Activated CD4-positive, alpha-beta T cell treated with anti-CD3 and anti-CD28 coated beads for 36 hours (primary cell): ENCODE data around the gene RYR2. TPM values are rescaled to one million over a fixed set of nuclear protein-coding genes. Genes with fewer than 3 reads are reported as not detected.

Experiments used
- ATAC-seq: fragments of 200-7000 bp; cut with Tn5 transposase; one replicate; pipeline ENCODE4 v1.10.0; 2021; ENCODE audit warnings: mild to moderate bottlenecking, moderate library complexity
- CTCF ChIA-PET: fragments of 350-600 bp; sonication (Branson Sonifier 250); formaldehyde crosslinking; loops from one replicate; lab custom pipeline; 2021; ENCODE audit warnings: antibody characterized with exemption; lab: Charles Lee
- POLR2A ChIA-PET: fragments of 350-600 bp; sonication (Branson Sonifier 250); formaldehyde crosslinking; loops from one replicate; lab custom pipeline; 2021; ENCODE audit warnings: antibody characterized with exemption, inconsistent platforms; lab: Charles Lee
- DNase-seq: peaks from one replicate; pipeline ENCODE4 v3.0.0-alpha.2; 2020
- H3K27ac Mint-ChIP-seq: one replicate; pipeline ENCODE4 v1.8.0; 2021; ENCODE audit warnings: mixed read lengths
- H3K27me3 Mint-ChIP-seq: one replicate; pipeline ENCODE4 v1.8.0; 2021; ENCODE audit warnings: mixed read lengths
- H3K36me3 Mint-ChIP-seq: one replicate; pipeline ENCODE4 v1.8.0; 2021; ENCODE audit warnings: low read depth, mixed read lengths
- H3K4me1 Mint-ChIP-seq: one replicate; pipeline ENCODE4 v1.8.0; 2021; ENCODE audit warnings: mixed read lengths
- H3K4me3 Mint-ChIP-seq: one replicate; pipeline ENCODE4 v1.8.0; 2021; ENCODE audit warnings: mild to moderate bottlenecking, moderate library complexity, mixed read lengths
- H3K9me3 Mint-ChIP-seq: one replicate; pipeline ENCODE4 v1.8.0; 2021; ENCODE audit warnings: low read depth, mixed read lengths
- intact Hi-C, 2 experiments: fragments of 100-400 bp; cut with DNase I in 1 of 2; cut with micrococcal nuclease in 1 of 2; formaldehyde crosslinking; loops; one replicate each; pipeline versions ENCODE4 v1.14.2 to v1.15.1; 2022 to 2024; cut with DNase I, micrococcal nuclease
- total RNA-seq, 2 experiments: library from RNA; stranded (reverse); gene quantifications; one replicate each; pipeline ENCODE4 v1.2.3, GENCODE V29; 2021

The RYR2 gene
- total RNA-seq, 2 experiments from 2014 or later: 0.04 to 0.05 TPM

DNA sequence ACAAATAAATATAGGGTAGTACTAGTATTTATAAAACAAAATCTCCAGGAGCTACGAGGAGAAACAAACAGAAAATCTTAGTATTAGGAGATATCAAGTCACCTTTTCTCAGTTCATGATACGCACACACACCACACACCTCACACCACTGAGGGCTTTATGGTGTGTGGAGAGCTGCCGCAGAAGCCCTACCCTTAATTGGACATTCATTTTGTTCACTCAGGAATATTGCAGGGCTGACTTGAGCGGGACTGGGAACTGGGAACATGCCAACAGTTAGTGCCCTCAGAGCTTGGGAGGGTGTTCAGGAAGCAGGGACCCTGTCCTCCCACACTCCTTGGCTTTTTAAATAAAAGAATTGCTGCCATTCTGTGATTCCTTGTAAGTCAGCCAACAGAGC, 386.8 kb downstream of the RYR2 start:
- H3K9me3 Mint-ChIP-seq: no peaks in the 10 kb centered on the region
- H3K27ac Mint-ChIP-seq: no peak overlapping the region
- ATAC-seq: no peak
- no peak overlapping the region for H3K4me3 Mint-ChIP-seq
- DNase-seq: no peak
- intact Hi-C loops: no loop called here
- ChIA-PET POLR2A (interaction anchor here (0.6 kb wide), 1 partner anchor 311 kb away, joined by 5 read pairs; no protein-coding TSS in a partner anchor), CTCF (no interaction called here)
- H3K36me3 Mint-ChIP-seq: no peaks in the 10 kb centered on the region
- peaks cover 4% of the 10 kb centered on the region for H3K27me3 Mint-ChIP-seq
- no peaks in the 10 kb centered on the region for H3K4me1 Mint-ChIP-seq

DNA sequence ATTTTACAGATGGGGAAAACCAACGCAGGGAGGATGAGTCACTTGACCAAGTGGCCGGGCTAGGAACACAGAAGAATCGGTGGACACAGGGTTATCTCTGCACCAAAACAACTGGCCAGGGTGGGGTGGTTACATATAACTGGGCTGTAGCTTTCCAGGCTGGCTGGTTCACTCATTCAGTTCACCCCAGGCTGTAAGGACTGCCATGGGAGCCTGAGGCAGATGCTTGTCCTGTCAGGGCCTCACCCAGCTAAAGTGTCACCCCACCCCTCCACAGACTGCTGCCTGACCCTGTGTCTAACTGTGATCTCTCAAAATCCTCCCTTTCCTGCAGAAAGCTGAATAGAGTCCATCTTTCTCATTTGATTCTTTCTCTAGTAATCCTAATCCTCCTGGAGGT, 387.3 kb downstream of the RYR2 start:
- H3K4me3 Mint-ChIP-seq: no peak overlapping the region
- ATAC-seq (no peak), DNase-seq (no peak)
- intact Hi-C loops: no loop called here
- H3K9me3 Mint-ChIP-seq: no peaks in the 10 kb centered on the region
- no peaks in the 10 kb centered on the region for H3K4me1 Mint-ChIP-seq
- POLR2A ChIA-PET: interaction anchor here (0.6 kb wide), 1 partner anchor 311 kb away, joined by 5 read pairs; no protein-coding TSS in a partner anchor
- peaks cover 4% of the 10 kb centered on the region for H3K27me3 Mint-ChIP-seq
- no peaks in the 10 kb centered on the region for H3K36me3 Mint-ChIP-seq
- H3K27ac Mint-ChIP-seq: no peak overlapping the region
- CTCF ChIA-PET: no interaction called here

DNA sequence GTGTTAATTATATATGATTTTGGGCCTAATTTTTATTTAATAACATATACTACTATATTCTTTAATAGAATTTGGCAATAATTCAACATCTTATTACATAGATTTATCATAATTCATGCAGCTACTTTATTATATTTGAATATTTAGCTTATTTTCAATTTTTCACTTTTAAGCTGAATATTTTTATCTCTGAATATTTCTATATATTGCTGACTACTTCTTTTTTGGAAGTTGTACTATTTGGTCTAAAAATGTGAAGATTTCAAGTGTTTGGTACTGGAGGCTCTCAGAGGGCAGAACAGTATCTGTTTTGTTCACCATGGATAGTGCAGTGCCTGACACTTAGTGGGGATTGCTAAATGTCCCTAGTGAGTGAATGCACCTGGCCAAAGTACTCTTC, 389.5 kb downstream of the RYR2 start:
- no peak overlapping the region for H3K27ac Mint-ChIP-seq
- H3K27me3 Mint-ChIP-seq: peaks cover 2% of the 10 kb centered on the region
- H3K4me1 Mint-ChIP-seq: no peaks in the 10 kb centered on the region
- no peak for DNase-seq
- no peaks in the 10 kb centered on the region for H3K9me3 Mint-ChIP-seq
- no peaks in the 10 kb centered on the region for H3K36me3 Mint-ChIP-seq
- H3K4me3 Mint-ChIP-seq: no peak overlapping the region
- POLR2A ChIA-PET: no interaction called here
- CTCF ChIA-PET: interaction anchor here (0.6 to 0.9 kb wide), 2 partner anchors 13 to 15 kb away, joined by 3 read pairs; no protein-coding TSS in a partner anchor
- intact Hi-C loops: no loop called here
- no peak for ATAC-seq

DNA sequence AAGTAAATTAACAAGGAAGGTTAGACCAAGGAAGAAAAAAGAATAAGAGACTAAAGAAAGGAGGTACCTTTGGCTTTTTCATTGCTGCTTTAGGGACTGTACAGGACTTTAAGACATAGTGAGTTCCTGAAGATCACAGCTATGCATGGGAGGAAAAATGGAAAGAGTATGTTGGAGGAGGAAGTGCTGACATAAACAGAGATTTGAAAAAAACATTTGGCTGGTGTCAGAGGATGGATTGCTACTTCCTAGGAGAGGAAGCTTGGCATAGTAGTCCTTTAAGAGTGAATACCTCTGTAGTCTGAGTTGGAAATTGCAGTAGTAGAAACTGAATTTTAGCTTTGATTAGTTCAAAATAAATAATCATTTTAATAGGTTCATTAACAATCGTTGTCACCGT, 398.4 kb downstream of the RYR2 start:
- no peak for ATAC-seq
- no peaks in the 10 kb centered on the region for H3K36me3 Mint-ChIP-seq
- no peaks in the 10 kb centered on the region for H3K27me3 Mint-ChIP-seq
- CTCF ChIA-PET: no interaction called here
- H3K9me3 Mint-ChIP-seq: no peaks in the 10 kb centered on the region
- intact Hi-C loops: no loop called here
- no peak for DNase-seq
- no peak overlapping the region for H3K27ac Mint-ChIP-seq
- no peaks in the 10 kb centered on the region for H3K4me1 Mint-ChIP-seq
- H3K4me3 Mint-ChIP-seq: no peak overlapping the region
- POLR2A ChIA-PET: no interaction called here

DNA sequence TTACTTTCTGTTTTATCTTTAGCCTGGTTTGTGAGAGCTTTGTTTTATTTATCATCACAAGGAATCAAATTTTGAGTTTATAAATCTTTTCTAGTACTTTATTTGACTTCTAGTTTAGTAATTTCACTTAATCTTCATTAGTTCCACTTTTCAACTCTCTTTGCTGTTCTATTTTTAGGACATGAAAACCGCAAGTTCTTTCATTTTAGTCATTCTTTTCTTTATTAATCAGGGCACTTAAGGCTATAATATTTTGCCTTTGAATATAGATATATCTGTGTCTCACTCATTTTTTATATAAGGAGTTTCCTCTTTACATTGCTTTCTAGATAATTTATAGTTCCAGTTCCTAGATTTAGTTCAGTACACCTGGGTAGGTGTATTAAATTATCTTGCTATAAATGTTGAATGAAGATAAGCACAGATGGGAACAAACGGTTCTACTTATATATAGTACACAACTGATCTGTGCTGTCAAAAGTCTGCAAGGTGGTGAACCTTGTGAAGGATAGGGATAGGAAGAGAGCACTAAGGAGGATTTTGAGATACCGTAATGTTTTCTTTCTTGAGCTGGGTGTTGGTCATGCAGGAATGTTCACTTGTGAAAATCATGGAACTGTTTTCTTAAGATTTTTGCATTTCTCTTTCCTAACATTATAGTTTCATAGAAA, 402.3 kb downstream of the RYR2 start:
- intact Hi-C loops: no loop called here
- no peak for DNase-seq
- ATAC-seq: no peak
- no peaks in the 10 kb centered on the region for H3K4me1 Mint-ChIP-seq
- H3K4me3 Mint-ChIP-seq: no peak overlapping the region
- no peaks in the 10 kb centered on the region for H3K36me3 Mint-ChIP-seq
- CTCF ChIA-PET: no interaction called here
- H3K27ac Mint-ChIP-seq: no peak overlapping the region
- POLR2A ChIA-PET: no interaction called here
- H3K9me3 Mint-ChIP-seq: no peaks in the 10 kb centered on the region
- H3K27me3 Mint-ChIP-seq: no peaks in the 10 kb centered on the region

DNA sequence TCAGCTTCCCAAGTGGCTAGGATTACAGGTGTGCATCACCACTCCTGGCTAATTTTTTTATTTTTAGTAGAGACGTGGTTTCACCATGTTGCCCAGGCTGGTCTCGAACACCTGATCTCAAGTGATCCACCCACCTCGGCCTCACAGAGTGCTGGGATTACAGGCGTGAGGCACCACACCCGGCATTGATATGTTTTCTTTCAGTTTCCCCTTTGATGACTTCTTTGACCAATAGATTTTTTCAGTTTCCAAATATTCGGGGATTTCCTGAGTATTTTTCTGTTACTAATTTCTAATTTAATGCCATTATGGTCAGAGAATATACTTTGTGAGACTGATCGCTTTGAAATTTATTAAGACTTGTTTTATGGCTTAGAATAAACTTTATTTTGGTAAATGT, 406.1 kb downstream of the RYR2 start:
- Mint-ChIP-seq H3K4me1 (no peaks in the 10 kb centered on the region), H3K27ac (no peak overlapping the region)
- intact Hi-C loops: no loop called here

DNA sequence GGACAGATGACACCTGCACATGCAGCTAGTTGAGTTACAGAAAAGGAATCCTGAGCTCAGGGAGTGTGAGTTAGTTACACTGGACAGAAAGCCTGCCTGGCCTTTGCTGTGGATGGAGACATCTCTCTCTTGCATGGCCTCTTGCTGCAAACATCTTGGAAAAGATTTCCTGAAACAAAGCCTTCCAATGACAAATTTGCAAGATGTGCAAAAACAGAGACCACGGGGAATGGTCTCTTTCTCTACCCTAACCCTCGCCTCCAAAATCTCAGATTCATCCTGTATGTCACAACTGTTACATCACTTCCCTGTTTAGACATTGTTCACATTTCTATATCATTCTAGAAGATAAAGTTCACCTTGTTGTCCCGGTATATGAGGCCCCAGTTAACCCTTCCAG, 415.6 kb downstream of the RYR2 start:
- Mint-ChIP-seq H3K36me3 (no peaks in the 10 kb centered on the region), H3K4me3 (no peak overlapping the region), H3K27me3 (peaks cover 2% of the 10 kb centered on the region), H3K4me1 (no peaks in the 10 kb centered on the region), H3K9me3 (no peaks in the 10 kb centered on the region), H3K27ac (no peak overlapping the region)
- ChIA-PET POLR2A (no interaction called here), CTCF (interaction anchor here (0.6 kb wide), 1 partner anchor 44 kb away, joined by 3 read pairs; no protein-coding TSS in a partner anchor)
- DNase-seq (no peak), ATAC-seq (no peak)
- intact Hi-C loops: no loop called here

More for the DNA sequence above, 406.1 kb downstream of the RYR2 start:
- ChIA-PET POLR2A (no interaction called here), CTCF (no interaction called here)
- ATAC-seq (no peak), DNase-seq (no peak)
- H3K9me3 Mint-ChIP-seq: no peaks in the 10 kb centered on the region
- no peak overlapping the region for H3K4me3 Mint-ChIP-seq
- H3K36me3 Mint-ChIP-seq: no peaks in the 10 kb centered on the region
- H3K27me3 Mint-ChIP-seq: peaks cover 6% of the 10 kb centered on the region

DNA sequence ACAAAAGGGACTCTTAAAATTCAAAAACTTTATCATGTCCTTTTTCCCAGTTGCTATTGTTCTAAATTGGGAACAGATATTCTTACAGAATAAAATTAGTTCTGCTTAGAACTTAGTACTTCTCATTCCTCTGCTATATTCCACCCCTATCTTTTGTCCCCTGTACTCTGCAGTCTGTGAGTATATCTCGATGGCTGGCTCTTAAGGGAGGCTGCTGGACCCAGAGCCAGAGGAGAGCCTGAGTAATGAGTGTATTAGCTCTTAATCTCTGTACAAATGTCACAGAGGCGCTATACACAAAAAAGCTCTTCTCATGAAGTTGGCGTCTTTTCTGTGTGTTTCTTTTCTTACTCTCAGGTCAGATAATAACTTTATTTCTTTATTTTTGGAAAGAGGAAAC, 425.3 kb downstream of the RYR2 start:
- Mint-ChIP-seq H3K4me1 (no peaks in the 10 kb centered on the region), H3K9me3 (no peaks in the 10 kb centered on the region), H3K27ac (no peak overlapping the region), H3K4me3 (no peak overlapping the region), H3K27me3 (no peaks in the 10 kb centered on the region), H3K36me3 (no peaks in the 10 kb centered on the region)
- ChIA-PET POLR2A (no interaction called here), CTCF (no interaction called here)
- intact Hi-C loops: no loop called here
- ATAC-seq (no peak), DNase-seq (no peak)

DNA sequence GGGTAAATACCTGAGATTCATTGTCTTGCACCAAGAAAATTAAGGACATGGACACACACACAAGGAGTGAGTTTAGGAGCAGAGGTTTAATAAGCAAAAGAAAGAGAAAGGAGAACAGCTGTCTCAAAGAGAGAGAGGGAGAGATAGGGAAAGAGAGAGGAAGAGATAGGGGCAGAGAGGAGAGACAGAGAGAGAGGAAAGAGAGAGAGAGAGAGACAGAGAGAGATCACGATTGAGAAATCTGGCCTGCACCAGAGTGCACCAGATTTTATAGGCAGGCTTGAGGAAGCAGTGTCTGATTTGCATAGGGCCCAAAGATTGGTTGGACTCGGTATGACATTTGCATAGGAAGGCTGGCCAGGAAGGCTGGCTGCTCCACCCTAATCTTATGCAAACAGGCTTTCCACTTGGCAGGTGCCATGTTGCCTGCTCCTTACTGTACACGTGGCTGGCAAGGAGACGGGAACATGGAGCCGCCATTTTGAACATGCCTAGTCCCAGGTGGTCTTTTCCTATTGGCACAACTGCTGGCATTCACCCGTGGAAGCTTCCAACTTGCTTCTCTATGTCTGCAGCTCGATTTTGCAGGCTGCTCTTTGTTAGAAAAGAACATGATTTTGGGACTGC, 428.8 kb downstream of the RYR2 start:
- H3K4me1 Mint-ChIP-seq: no peaks in the 10 kb centered on the region
- H3K9me3 Mint-ChIP-seq: no peaks in the 10 kb centered on the region
- H3K36me3 Mint-ChIP-seq: no peaks in the 10 kb centered on the region
- ATAC-seq (no peak), DNase-seq (no peak)
- H3K27ac Mint-ChIP-seq: no peak overlapping the region
- peaks cover 3% of the 10 kb centered on the region for H3K27me3 Mint-ChIP-seq
- CTCF ChIA-PET: no interaction called here
- intact Hi-C loops: no loop called here
- no peak overlapping the region for H3K4me3 Mint-ChIP-seq
- POLR2A ChIA-PET: no interaction called here

DNA sequence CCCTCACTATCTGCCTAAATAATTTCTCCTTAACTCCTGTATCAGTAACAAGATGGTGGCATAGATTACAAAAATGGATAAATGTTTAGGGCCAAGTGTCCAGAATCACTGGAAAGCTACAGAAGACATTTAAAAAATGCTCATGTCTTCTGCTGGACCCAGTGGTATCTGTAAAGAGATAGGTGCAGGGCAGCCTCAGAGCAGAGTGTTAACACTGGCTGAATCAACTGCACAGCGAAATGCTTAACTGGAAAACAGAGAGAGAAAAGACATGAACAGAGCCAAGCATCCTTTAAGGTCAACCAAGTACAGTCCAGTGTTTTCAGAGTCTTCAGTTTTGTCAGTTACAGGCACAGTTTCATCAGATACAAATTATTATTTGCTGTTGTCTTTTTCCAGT, 429.4 kb downstream of the RYR2 start:
- Mint-ChIP-seq H3K36me3 (no peaks in the 10 kb centered on the region), H3K9me3 (no peaks in the 10 kb centered on the region), H3K27me3 (peaks cover 3% of the 10 kb centered on the region), H3K27ac (no peak overlapping the region), H3K4me3 (no peak overlapping the region), H3K4me1 (no peaks in the 10 kb centered on the region)
- ATAC-seq: no peak
- DNase-seq: no peak
- CTCF ChIA-PET: no interaction called here
- POLR2A ChIA-PET: no interaction called here
- intact Hi-C loops: no loop called here

DNA sequence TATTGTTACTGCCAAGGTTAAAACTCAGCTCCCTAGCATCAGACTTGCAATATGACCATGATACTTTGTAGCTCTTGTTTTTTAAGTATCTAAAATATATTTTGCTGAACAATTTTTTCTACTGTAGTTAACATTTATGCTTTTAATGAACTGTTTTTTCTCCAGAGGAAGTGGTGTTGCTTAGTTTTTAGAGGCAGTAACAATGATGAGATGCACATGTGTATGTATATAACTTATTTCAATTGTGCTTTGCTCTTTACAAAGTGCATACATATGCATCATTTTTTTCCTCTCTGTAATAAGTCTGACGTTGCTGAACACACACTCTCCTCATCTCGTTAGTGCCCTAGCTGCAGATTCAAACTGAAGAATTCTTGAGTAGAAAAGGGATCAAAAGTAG, 430.0 kb downstream of the RYR2 start:
- DNase-seq (no peak), ATAC-seq (no peak)
- Mint-ChIP-seq H3K4me3 (no peak overlapping the region), H3K27ac (no peak overlapping the region), H3K9me3 (no peaks in the 10 kb centered on the region), H3K4me1 (no peaks in the 10 kb centered on the region), H3K27me3 (peaks cover 3% of the 10 kb centered on the region), H3K36me3 (no peaks in the 10 kb centered on the region)
- intact Hi-C loops: no loop called here
- ChIA-PET POLR2A (no interaction called here), CTCF (no interaction called here)

DNA sequence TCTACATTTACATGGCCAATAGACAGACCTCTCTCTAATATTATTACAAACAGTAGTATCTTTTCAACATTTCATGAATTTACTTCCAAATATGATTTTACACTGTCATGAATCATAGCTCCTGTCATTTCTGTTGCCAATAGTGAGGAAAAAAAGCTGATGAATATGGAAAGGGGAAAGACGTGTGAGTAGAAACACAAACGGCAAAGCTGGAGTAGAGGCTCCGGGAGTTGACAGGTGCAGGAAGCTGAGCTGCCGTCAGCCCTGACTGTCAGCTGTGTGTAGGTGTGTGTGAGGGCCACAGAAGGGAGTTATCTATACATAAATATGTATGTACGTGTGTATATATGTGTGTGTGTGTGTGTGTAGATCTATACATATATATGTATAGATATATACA, 431.9 kb downstream of the RYR2 start:
- intact Hi-C loops: no loop called here
- CTCF ChIA-PET: no interaction called here
- no peak for ATAC-seq
- H3K27ac Mint-ChIP-seq: no peak overlapping the region
- no peak for DNase-seq
- no peaks in the 10 kb centered on the region for H3K9me3 Mint-ChIP-seq
- H3K27me3 Mint-ChIP-seq: peaks cover 3% of the 10 kb centered on the region
- H3K36me3 Mint-ChIP-seq: no peaks in the 10 kb centered on the region
- H3K4me1 Mint-ChIP-seq: no peaks in the 10 kb centered on the region
- POLR2A ChIA-PET: no interaction called here
- H3K4me3 Mint-ChIP-seq: no peak overlapping the region
